Uterus (tissue), 2 donors: Measurements from ENCODE around the gene CHRNB1.
"Not testable (repeated sequence)": the region's sequence is repeated elsewhere in the genome, so short reads cannot be mapped to it uniquely, and the experiment has no call there.

ENCODE experiments used
- CTCF ChIP-seq, 4 experiments: fragments of 200-600 bp in 2 of 4; fragments of 450-650 bp in 2 of 4; sonication (generic) in 2 of 4; IDR thresholded peaks; one replicate each; pipeline ENCODE4 v1.5.1; 2016 to 2019; ENCODE audit warnings: antibody characterized with exemption in 4 of 4, mild to moderate bottlenecking in 2 of 4, moderate library complexity in 1 of 4
- POLR2A ChIP-seq, 2 donors: fragments of 450-650 bp; IDR thresholded peaks; one replicate each; pipeline ENCODE4 v1.6.1; 2016; ENCODE audit warnings: antibody characterized with exemption in 2 of 2, mild to moderate bottlenecking in 1 of 2, moderate library complexity in 1 of 2

GRCh38 chr17:7481842-7482741 lies 37.2 kb downstream of the CHRNB1 start:
- not testable (repeated sequence) for TF ChIP-seq CTCF, POLR2A (IDR thresholded peaks at IDR 0.05)
